WTC11 (cell line): ENCODE results near the gene CSRP3. TPM values are rescaled to one million over a fixed set of nuclear protein-coding genes. Genes with fewer than 3 reads are reported as not detected.

ENCODE experiments used
- ATAC-seq: fragments of 200-7000 bp; cut with Tn5 transposase; 2 replicates; pipeline ENCODE4 v1.10.0; 2021; ENCODE audit warnings: mild to moderate bottlenecking, moderate library complexity
- CTCF ChIA-PET: fragments of 300-600 bp; sonication (Branson Sonifier 250); formaldehyde crosslinking; loops from one replicate; lab custom pipeline; 2021; ENCODE audit warnings: antibody characterized with exemption; lab: Charles Lee
- POLR2A ChIA-PET: fragments of 350-600 bp; sonication (Branson Sonifier 250); formaldehyde crosslinking; loops from one replicate; lab custom pipeline; 2021; ENCODE audit warnings: antibody characterized with exemption; lab: Charles Lee
- DNase-seq: peaks from one replicate; pipeline ENCODE4 v3.0.0; 2021; ENCODE audit warnings: low spot score
- H3K27ac Mint-ChIP-seq: 2 replicates; pipeline ENCODE4 v1.8.0; 2021; ENCODE audit warnings: mixed read lengths
- H3K27me3 Mint-ChIP-seq: 2 replicates; pipeline ENCODE4 v1.8.0; 2021; ENCODE audit warnings: low read depth, mild to moderate bottlenecking, moderate library complexity, mixed read lengths
- H3K36me3 Mint-ChIP-seq: 2 replicates; pipeline ENCODE4 v1.8.0; 2021; ENCODE audit warnings: mixed read lengths
- H3K4me1 Mint-ChIP-seq: 2 replicates; pipeline ENCODE4 v1.8.0; 2022; ENCODE audit warnings: mixed read lengths
- H3K4me3 Mint-ChIP-seq: 2 replicates; pipeline ENCODE4 v1.8.0; 2021; ENCODE audit warnings: mild to moderate bottlenecking, moderate library complexity, mixed read lengths
- H3K9me3 Mint-ChIP-seq: 2 replicates; pipeline ENCODE4 v1.8.0; 2021; ENCODE audit warnings: mixed read lengths
- AFF4 ChIP-seq: sonication (generic); formaldehyde crosslinking; IDR thresholded peaks from 2 replicates; pipeline ENCODE4 v1.8.1; 2023; ENCODE audit warnings: mild to moderate bottlenecking, missing genetic modification reagents, borderline replicate concordance
- CTCF ChIP-seq: fragments of 200-600 bp; IDR thresholded peaks from 2 replicates; pipeline ENCODE4 v1.8.0; 2022; ENCODE audit warnings: antibody characterized with exemption
- E2F1 ChIP-seq: sonication (generic); formaldehyde crosslinking; IDR thresholded peaks from 2 replicates; pipeline ENCODE4 v1.8.0; 2022; ENCODE audit warnings: mild to moderate bottlenecking, missing genetic modification reagents
- E2F5 ChIP-seq: sonication (generic); formaldehyde crosslinking; IDR thresholded peaks from 2 replicates; pipeline ENCODE4 v1.8.1; 2022; ENCODE audit warnings: mild to moderate bottlenecking, moderate library complexity, missing genetic modification reagents
- JAZF1 ChIP-seq: fragments of 250-450 bp; sonication (Bioruptor Pico); IDR thresholded peaks from 2 replicates; pipeline ENCODE4 v1.9.0; 2021; ENCODE audit warnings: moderate library complexity, mild to moderate bottlenecking, inconsistent platforms
- NFATC4 ChIP-seq: fragments of 250-450 bp; sonication (Bioruptor Pico); IDR thresholded peaks from 2 replicates; pipeline ENCODE4 v1.9.0; 2021; ENCODE audit warnings: mild to moderate bottlenecking
- OVOL2 ChIP-seq: fragments of 250-450 bp; sonication (Bioruptor Pico); IDR thresholded peaks from 2 replicates; pipeline ENCODE4 v1.9.0; 2021; ENCODE audit warnings: mild to moderate bottlenecking, borderline replicate concordance
- PRDM15 ChIP-seq: sonication (generic); formaldehyde crosslinking; IDR thresholded peaks from 2 replicates; pipeline ENCODE4 v1.8.0; 2022; ENCODE audit warnings: missing genetic modification reagents
- TCF7 ChIP-seq: sonication (generic); formaldehyde crosslinking; IDR thresholded peaks from 2 replicates; pipeline ENCODE4 v1.8.0; 2022; ENCODE audit warnings: mild to moderate bottlenecking, low read depth, missing genetic modification reagents, moderate library complexity
- USF1 ChIP-seq: sonication (generic); formaldehyde crosslinking; IDR thresholded peaks from 2 replicates; pipeline ENCODE4 v1.8.0; 2022; ENCODE audit warnings: mild to moderate bottlenecking, missing genetic modification reagents
- ZBTB21 ChIP-seq: sonication (generic); formaldehyde crosslinking; IDR thresholded peaks from 2 replicates; pipeline ENCODE4 v1.8.1; 2023; ENCODE audit warnings: mild to moderate bottlenecking, missing genetic modification reagents, borderline replicate concordance
- total RNA-seq: library from RNA; stranded (reverse); gene quantifications from 3 replicates; pipeline ENCODE4 v1.2.3, GENCODE V29; 2021

CSRP3 gene
- total RNA-seq, 1 experiment from 2014 or later = not detected

GRCh38 chr11:19244084-19244483, 42.3 kb upstream of the CSRP3 start (continued):
- no peak for TF ChIP-seq OVOL2 (CRISPR knock-in tag)

- Mint-ChIP-seq H3K4me3 (no peak overlapping the region), H3K27ac (no peak overlapping the region), H3K4me1 (peaks cover 10% of the 10 kb centered on the region), H3K9me3 (peaks cover 13% of the 10 kb centered on the region), H3K36me3 (peaks cover 7% of the 10 kb centered on the region; the same call in 1 of the 2 replicates), H3K27me3 (peaks cover 41% of the 10 kb centered on the region)
- no peak for ATAC-seq
- TF ChIP-seq AFF4 (CRISPR knock-in tag) (no peak), USF1 (CRISPR knock-in tag) (no peak), NFATC4 (no peak), JAZF1 (CRISPR knock-in tag) (no peak), E2F1 (CRISPR knock-in tag) (no peak), E2F5 (no peak), ZBTB21 (no peak), PRDM15 (CRISPR knock-in tag) (no peak), CTCF (no peak), TCF7 (CRISPR knock-in tag) (no peak)
- no peak for DNase-seq
- CTCF ChIA-PET = interaction anchor here (1.5 kb wide), 1 partner anchor 167 kb away, joined by 6 read pairs; no protein-coding TSS in a partner anchor
- POLR2A ChIA-PET = no interaction called here
Measured at GRCh38 chr11:19243613-19244012, 41.8 kb upstream of the CSRP3 start.
